GM23248 (cell line): ENCODE data around the gene GLI2. TPM values are rescaled to one million over a fixed set of nuclear protein-coding genes. Genes with fewer than 3 reads are reported as not detected.

Source experiments
- DNase-seq: peaks from one replicate; pipeline ENCODE4 v3.0.0-alpha.2; 2015
- H2AFZ ChIP-seq: fragments of 200-600 bp; sonication (generic); 2 replicates; pipeline ENCODE4 v1.6.1; 2016; ENCODE audit warnings: antibody characterized with exemption
- H3F3A ChIP-seq: fragments of 200-600 bp; sonication (generic); 2 replicates; pipeline ENCODE4 v1.6.1; 2016; ENCODE audit warnings: mild to moderate bottlenecking, antibody characterized with exemption, mixed run types; ENCODE audit not compliant: insufficient read depth
- H3K27ac ChIP-seq: fragments of 200-600 bp; sonication (generic); 2 replicates; pipeline ENCODE4 v1.5.1; 2016; ENCODE audit warnings: mild to moderate bottlenecking
- H3K27me3 ChIP-seq: fragments of 200-600 bp; sonication (generic); replicated peaks from 2 replicates; pipeline ENCODE4 v1.6.1; 2016; ENCODE audit warnings: mild to moderate bottlenecking; ENCODE audit not compliant: insufficient read depth
- H3K36me3 ChIP-seq: fragments of 200-600 bp; sonication (generic); 2 replicates; pipeline ENCODE4 v1.6.1; 2016; ENCODE audit warnings: low read depth, mild to moderate bottlenecking
- H3K4me1 ChIP-seq: fragments of 200-600 bp; sonication (generic); 2 replicates; pipeline ENCODE4 v1.6.1; 2016; ENCODE audit warnings: mild to moderate bottlenecking; ENCODE audit not compliant: insufficient read depth
- H3K4me2 ChIP-seq: fragments of 200-600 bp; sonication (generic); one replicate; pipeline ENCODE4 v1.6.1; 2016; ENCODE audit warnings: mild to moderate bottlenecking; ENCODE audit not compliant: unreplicated experiment
- H3K4me3 ChIP-seq: fragments of 200-600 bp; sonication (generic); 2 replicates; pipeline ENCODE4 v1.5.1; 2016; ENCODE audit warnings: mild to moderate bottlenecking
- H3K79me2 ChIP-seq: fragments of 200-600 bp; sonication (generic); 2 replicates; pipeline ENCODE4 v1.6.1; 2016; ENCODE audit warnings: mild to moderate bottlenecking; ENCODE audit not compliant: insufficient read depth
- H3K9ac ChIP-seq: fragments of 200-600 bp; sonication (generic); 2 replicates; pipeline ENCODE4 v1.6.1; 2016; ENCODE audit warnings: mild to moderate bottlenecking
- H3K9me2 ChIP-seq: fragments of 200-600 bp; sonication (generic); 2 replicates; pipeline ENCODE4 v1.6.1; 2016; ENCODE audit warnings: mixed run types, mild to moderate bottlenecking, moderate library complexity; ENCODE audit not compliant: insufficient read depth
- H3K9me3 ChIP-seq: fragments of 200-600 bp; sonication (generic); one replicate; pipeline ENCODE4 v1.6.1; 2017; ENCODE audit warnings: low read depth
- H4K20me1 ChIP-seq: fragments of 200-600 bp; sonication (generic); 2 replicates; pipeline ENCODE4 v1.6.0; 2016; ENCODE audit not compliant: insufficient read depth
- EZH2 ChIP-seq: fragments of 200-600 bp; sonication (generic); IDR thresholded peaks from 2 replicates; pipeline ENCODE4 v1.6.1; 2018; ENCODE audit warnings: antibody characterized with exemption, mild to moderate bottlenecking; ENCODE audit not compliant: insufficient read depth, poor library complexity, severe bottlenecking
- EZH2phosphoT487 ChIP-seq: fragments of 200-600 bp; sonication (generic); IDR thresholded peaks from 2 replicates; pipeline ENCODE4 v1.6.1; 2018; ENCODE audit warnings: antibody characterized with exemption, moderate library complexity, mild to moderate bottlenecking, low read depth; ENCODE audit not compliant: insufficient read depth
- WGBS, 2 experiments: methylation state at CpG; one replicate each; pipeline ENCODE4 v1.1.6; 2015 to 2017; ENCODE audit warnings: low lambda C conversion rate in 2 of 2, low coverage in 1 of 2; ENCODE audit errors: missing lambda C conversion rate in 2 of 2; 5-methylcytosine and 5-hydroxymethylcytosine counted together
- in situ Hi-C: fragments of 300-500 bp; cut with MboI; formaldehyde crosslinking; loops from 2 replicates; pipeline ENCODE4 v1.15.0; 2020
- polyA plus RNA-seq: library from polyadenylated mRNA; unstranded; fragments of >200 nt; fragmentation: Nextera tagmentation; extraction: Ambion mirVana; gene quantifications from 2 replicates; pipeline ENCODE4 v1.2.1, GENCODE V29; 2016
- total RNA-seq: library from RNA; depleted of rRNA; stranded (reverse); fragments of >200 nt; shearing (Covaris generic); gene quantifications from 2 replicates; pipeline ENCODE4 v1.2.3, GENCODE V29; 2014

The GLI2 gene
- total and polyA plus RNA-seq, 2 experiments from 2014 or later: 8.3 to 9.0 TPM

DNA sequence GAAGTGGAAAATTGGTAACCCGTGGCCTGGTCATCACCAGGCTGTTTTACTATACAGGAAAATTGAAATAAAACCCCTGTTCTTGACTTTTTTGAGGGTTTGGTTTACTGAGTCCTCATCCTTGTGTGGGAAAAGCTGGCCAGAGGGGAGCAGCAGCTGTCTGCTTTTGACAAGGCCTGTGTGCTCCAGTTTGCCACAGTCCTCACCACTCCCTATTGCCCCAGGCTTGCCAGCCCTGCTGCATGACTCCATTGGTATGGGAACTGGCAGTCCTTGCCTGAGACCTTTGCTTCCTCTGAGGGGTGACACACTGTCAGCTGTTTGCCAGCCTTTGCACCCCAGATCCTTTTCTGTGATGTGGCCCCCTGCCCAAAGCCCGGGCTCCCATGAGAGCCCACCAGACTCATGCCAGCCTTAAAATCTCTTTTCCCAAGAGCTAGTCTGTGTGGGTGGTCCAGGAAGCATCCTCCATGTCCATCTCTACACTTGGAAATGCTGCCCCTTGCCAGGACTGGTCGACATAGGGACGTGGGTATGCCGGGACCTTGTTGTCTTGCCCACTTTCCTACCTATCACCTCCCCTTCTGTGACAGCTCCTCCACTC lies 39.0 kb downstream of the GLI2 start:
- 96 to 97% methylated on average over 5 of the region's 5 CpGs for WGBS, 2 experiments
- TF ChIP-seq EZH2 (no peak), EZH2phosphoT487 (no peak)
- H3K9me3 ChIP-seq: no peaks in the 10 kb centered on the region
- peaks cover 88% of the 10 kb centered on the region for H3K79me2 ChIP-seq
- H3K27me3 ChIP-seq: no peaks in the 10 kb centered on the region
- peaks cover 46% of the 10 kb centered on the region for H3K4me1 ChIP-seq
- H3K9me2 ChIP-seq: no peaks in the 10 kb centered on the region
- in situ Hi-C loops: no loop called here
- H3K27ac ChIP-seq: no peak overlapping the region
- H3K9ac ChIP-seq: no peak overlapping the region
- DNase-seq: no peak
- H3K4me3 ChIP-seq: no peak overlapping the region
- H2AFZ ChIP-seq: no peak overlapping the region
- H4K20me1 ChIP-seq: no peaks in the 10 kb centered on the region
- no peaks in the 10 kb centered on the region for H3K36me3 ChIP-seq
- H3F3A ChIP-seq: peaks cover 33% of the 10 kb centered on the region
- no peak overlapping the region for H3K4me2 ChIP-seq

DNA sequence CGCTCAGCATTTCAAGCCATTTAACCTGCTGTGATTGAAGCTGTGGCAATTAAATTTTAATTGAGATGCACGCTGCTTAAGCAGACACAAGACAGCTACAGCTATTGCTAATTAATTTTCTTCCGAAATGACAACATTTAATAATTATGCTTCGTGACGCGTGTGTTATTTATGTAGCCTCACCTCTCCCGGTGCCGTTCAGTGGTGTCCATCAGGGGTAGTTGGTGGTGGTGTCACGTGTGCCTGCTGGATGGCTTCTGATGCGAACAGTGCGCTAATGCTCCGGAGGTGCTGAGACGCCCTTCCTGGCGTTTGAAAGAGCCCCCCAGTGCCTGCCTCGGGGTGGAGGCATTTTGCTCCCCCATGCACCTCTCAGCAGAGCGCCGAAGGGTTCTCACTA lies 39.5 kb downstream of the GLI2 start:
- Histone ChIP-seq H3F3A (peaks cover 36% of the 10 kb centered on the region), H3K4me3 (no peak overlapping the region), H3K9me3 (no peaks in the 10 kb centered on the region), H3K9me2 (no peaks in the 10 kb centered on the region), H3K4me1 (peaks cover 51% of the 10 kb centered on the region), H3K27me3 (no peaks in the 10 kb centered on the region), H3K79me2 (peaks cover 83% of the 10 kb centered on the region), H3K27ac (no peak overlapping the region), H3K4me2 (no peak overlapping the region), H2AFZ (no peak overlapping the region), H4K20me1 (no peaks in the 10 kb centered on the region), H3K36me3 (no peaks in the 10 kb centered on the region), H3K9ac (no peak overlapping the region)
- in situ Hi-C loops: no loop called here
- no peak for DNase-seq
- TF ChIP-seq EZH2 (no peak), EZH2phosphoT487 (no peak)
- WGBS, 2 experiments: 90 to 92% methylated on average over 17 of the region's 17 CpGs

DNA sequence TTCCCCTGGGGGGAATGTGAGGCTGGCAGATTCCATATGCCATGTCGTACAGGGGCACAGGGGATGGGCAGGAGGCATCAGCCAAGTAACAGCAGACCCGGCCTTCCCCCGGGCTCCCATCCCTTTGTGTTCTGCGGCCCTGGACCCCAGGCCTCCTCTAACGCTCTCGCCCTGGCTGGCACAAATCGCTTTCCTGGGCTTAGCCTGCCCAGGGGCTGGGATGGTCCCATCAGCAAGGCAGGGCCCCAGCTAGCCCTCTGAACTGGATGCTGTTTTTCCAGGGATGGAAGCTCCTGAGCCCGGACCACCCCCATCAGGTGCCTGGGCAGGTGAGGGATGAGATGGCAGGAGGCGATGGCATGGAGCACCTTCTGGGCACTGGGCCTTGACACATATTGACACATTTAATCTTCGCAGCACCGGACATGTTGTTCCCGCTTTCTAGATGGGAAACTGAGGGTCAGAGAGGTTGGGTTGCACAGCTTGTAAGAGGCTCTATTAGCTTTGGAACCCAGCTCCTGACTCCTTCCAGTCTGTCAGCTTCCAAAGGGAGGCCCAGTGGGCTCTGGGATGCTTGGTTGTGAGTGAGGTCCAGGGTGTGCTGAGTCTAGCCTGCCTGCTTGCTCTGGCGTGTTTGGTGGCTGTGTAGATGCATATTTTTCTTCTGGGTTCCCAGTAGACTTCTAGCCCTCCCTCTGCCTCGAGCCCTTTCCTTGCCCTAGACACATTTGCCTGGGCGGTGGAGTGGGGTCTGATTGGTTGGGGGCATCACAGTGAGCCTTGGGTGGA lies 40.3 kb downstream of the GLI2 start:
- Histone ChIP-seq H3F3A (peaks cover 30% of the 10 kb centered on the region), H3K9ac (no peak overlapping the region), H3K27me3 (no peaks in the 10 kb centered on the region), H3K36me3 (no peaks in the 10 kb centered on the region), H4K20me1 (no peaks in the 10 kb centered on the region), H3K9me3 (no peaks in the 10 kb centered on the region), H3K9me2 (no peaks in the 10 kb centered on the region), H3K4me2 (no peak overlapping the region), H2AFZ (no peak overlapping the region), H3K4me1 (peaks cover 47% of the 10 kb centered on the region), H3K27ac (no peak overlapping the region), H3K4me3 (no peak overlapping the region), H3K79me2 (peaks cover 84% of the 10 kb centered on the region)
- in situ Hi-C loops: no loop called here
- DNase-seq: no peak
- no peak for TF ChIP-seq EZH2phosphoT487
- TF ChIP-seq EZH2: no peak
- WGBS, 2 experiments: 92 to 94% methylated on average over 15 of the region's 15 CpGs

DNA sequence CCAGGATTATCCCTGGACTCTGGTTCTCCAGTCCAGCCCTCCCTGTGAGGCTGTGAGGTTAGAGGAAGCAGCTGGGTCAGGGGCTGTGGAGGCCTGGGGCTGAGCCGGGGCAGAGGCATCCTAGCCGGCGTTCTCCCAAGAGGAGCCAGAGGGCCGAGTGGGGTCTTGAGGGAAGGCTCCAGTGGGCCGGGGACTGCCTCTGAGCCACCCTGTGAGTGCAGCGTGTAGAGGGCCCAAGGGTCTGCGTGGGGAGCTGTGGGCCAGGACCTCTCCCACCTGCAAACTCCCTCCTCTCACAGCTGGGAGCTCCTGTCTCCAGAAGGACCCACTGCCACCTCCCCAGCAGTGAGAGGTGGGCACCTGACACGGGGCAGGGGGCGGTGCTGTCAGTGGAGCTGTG lies 41.0 kb downstream of the GLI2 start:
- H3K4me1 ChIP-seq: peaks cover 43% of the 10 kb centered on the region
- H3K4me2 ChIP-seq: no peak overlapping the region
- no peaks in the 10 kb centered on the region for H3K9me2 ChIP-seq
- no peak overlapping the region for H2AFZ ChIP-seq
- no peaks in the 10 kb centered on the region for H3K9me3 ChIP-seq
- in situ Hi-C loops: no loop called here
- H3K27ac ChIP-seq: no peak overlapping the region
- H3K9ac ChIP-seq: no peak overlapping the region
- no peak for DNase-seq
- peaks cover 90% of the 10 kb centered on the region for H3K79me2 ChIP-seq
- H3K27me3 ChIP-seq: no peaks in the 10 kb centered on the region
- H3K4me3 ChIP-seq: no peak overlapping the region
- TF ChIP-seq EZH2phosphoT487: no peak
- TF ChIP-seq EZH2: no peak
- WGBS, 2 experiments: 95 to 99% methylated on average over 9 of the region's 9 CpGs
- H3K36me3 ChIP-seq: no peaks in the 10 kb centered on the region
- H3F3A ChIP-seq: peaks cover 23% of the 10 kb centered on the region
- H4K20me1 ChIP-seq: no peaks in the 10 kb centered on the region
